Measurements from ENCODE around the gene HOXC13.

DNA sequence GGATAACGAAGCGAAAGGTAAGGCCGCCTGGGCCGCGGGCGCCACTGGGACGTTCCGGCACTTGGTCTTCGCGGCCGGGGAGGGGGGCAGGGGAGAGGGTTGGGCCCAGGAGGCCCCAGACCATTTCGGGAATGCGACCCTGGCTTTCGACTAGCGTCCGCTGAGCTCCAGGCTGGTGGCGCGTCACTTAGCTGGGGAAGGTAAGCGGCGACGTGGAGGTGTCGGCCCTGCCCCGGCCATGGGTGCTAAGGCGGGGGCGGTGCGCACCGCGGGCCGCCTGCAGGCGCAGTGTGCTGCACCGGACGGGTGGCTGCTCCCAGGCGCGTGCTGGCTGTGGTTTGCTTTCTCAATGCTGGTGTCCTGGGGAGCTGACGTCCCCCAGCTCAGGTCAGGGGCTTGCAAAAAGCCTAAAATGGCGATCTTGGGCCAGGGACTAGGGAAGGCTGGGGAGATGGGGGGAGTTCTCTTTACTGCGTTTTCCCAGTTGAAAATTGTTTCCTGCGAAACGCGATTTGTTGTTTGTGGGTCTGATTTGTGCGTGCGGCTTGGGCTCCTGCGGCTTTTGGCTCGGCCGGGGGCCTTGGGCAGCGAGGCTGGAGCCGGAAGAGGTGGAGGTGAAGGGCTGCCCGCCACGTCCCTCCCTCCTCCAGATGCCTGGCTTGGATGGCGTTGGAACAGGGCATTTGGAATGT, 47.5 kb downstream of the HOXC13 start:
- no peak for TF ChIP-seq POLR2A (IDR thresholded peaks at IDR 0.05)
- TF ChIP-seq, protein P1, sequence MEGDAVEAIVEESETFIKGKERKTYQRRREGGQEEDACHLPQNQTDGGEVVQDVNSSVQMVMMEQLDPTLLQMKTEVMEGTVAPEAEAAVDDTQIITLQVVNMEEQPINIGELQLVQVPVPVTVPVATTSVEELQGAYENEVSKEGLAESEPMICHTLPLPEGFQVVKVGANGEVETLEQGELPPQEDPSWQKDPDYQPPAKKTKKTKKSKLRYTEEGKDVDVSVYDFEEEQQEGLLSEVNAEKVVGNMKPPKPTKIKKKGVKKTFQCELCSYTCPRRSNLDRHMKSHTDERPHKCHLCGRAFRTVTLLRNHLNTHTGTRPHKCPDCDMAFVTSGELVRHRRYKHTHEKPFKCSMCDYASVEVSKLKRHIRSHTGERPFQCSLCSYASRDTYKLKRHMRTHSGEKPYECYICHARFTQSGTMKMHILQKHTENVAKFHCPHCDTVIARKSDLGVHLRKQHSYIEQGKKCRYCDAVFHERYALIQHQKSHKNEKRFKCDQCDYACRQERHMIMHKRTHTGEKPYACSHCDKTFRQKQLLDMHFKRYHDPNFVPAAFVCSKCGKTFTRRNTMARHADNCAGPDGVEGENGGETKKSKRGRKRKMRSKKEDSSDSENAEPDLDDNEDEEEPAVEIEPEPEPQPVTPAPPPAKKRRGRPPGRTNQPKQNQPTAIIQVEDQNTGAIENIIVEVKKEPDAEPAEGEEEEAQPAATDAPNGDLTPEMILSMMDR (IDR thresholded peaks at IDR 0.05) = no peak
